Heart right ventricle (tissue), 16 donors: ENCODE measurements around the gene PPM1J. TPM values are rescaled to one million over a fixed set of nuclear protein-coding genes. Genes with fewer than 3 reads are reported as not detected.

Experiments
- ATAC-seq, 8 donors: fragments of 200-7000 bp; cut with Tn5 transposase; one replicate each; pipeline ENCODE4 v1.9.1; 2020; ENCODE audit warnings: mild to moderate bottlenecking in 8 of 8, moderate library complexity in 8 of 8, moderate number of reproducible peaks in 1 of 8
- DNase-seq, 2 donors: peaks; one replicate each; pipeline ENCODE4 v3.0.0-alpha.2; 2020
- H3K27ac ChIP-seq, 10 donors: fragments of 200-600 bp; sonication (generic) in 2 of 10; one replicate each; pipeline versions ENCODE4 v1.5.0 to v1.8.0; 2020 to 2022; ENCODE audit warnings: mild to moderate bottlenecking in 3 of 10
- H3K27me3 ChIP-seq, 7 donors: fragments of 200-600 bp; one replicate each; pipeline ENCODE4 v1.8.0; 2021 to 2022; ENCODE audit warnings: mild to moderate bottlenecking in 2 of 7
- H3K36me3 ChIP-seq, 9 donors: fragments of 200-600 bp; sonication (generic) in 1 of 9; one replicate each; pipeline versions ENCODE4 v1.5.0 to v1.8.0; 2020 to 2022; ENCODE audit warnings: mild to moderate bottlenecking in 2 of 9
- H3K4me1 ChIP-seq, 9 donors: fragments of 200-600 bp; sonication (generic) in 1 of 9; one replicate each; pipeline versions ENCODE4 v1.5.0 to v1.8.0; 2020 to 2022; ENCODE audit warnings: mild to moderate bottlenecking in 4 of 9
- H3K4me3 ChIP-seq, 10 donors: fragments of 200-600 bp; sonication (generic) in 2 of 10; one replicate each; pipeline versions ENCODE4 v1.5.0 to v1.8.0; 2020 to 2022; ENCODE audit warnings: mild to moderate bottlenecking in 7 of 10, moderate library complexity in 2 of 10
- H3K9me3 ChIP-seq, 11 donors: fragments of 200-600 bp in 10 of 11; sonication (generic) in 2 of 11; one replicate each; pipeline versions ENCODE4 v1.5.0 to v1.8.0; 2013 to 2022; ENCODE audit warnings: mild to moderate bottlenecking in 2 of 11, control low read depth in 1 of 11, moderate library complexity in 1 of 11
- WGBS, 2 donors: extraction: QIAGEN DNeasy Blood & Tissue Kit; methylation state at CpG; one replicate each; pipeline ENCODE4 v1.1.7; 2013; ENCODE audit warnings: inconsistent platforms in 1 of 2; 5-methylcytosine and 5-hydroxymethylcytosine counted together
- intact Hi-C, 10 donors: fragments of 100-400 bp; cut with DNase I; formaldehyde crosslinking; loops; one replicate each; pipeline versions ENCODE4 v1.11.1 to v1.14.2; 2022
- polyA plus RNA-seq, 2 donors: library from polyadenylated mRNA; stranded (reverse); fragments of 200-250 nt; gene quantifications; one replicate each; pipeline ENCODE4 v1.2.3, GENCODE V29; 2013
- total RNA-seq, 10 donors: library from RNA; stranded (reverse); fragmentation: NEBNext Ultra II Directional in 3 of 10; extraction: Animal tissue kit (Norgen Biotek cat#: 25700) in 3 of 10; gene quantifications; one replicate each; pipeline versions ENCODE4 v1.2.1 to v1.2.4, GENCODE V29; 2021 to 2023
- TF ChIP-seq, protein P1 (sequence below), 9 donors: fragments of 200-600 bp; sonication (generic) in 2 of 9; IDR thresholded peaks; one replicate each; pipeline versions ENCODE4 v1.5.0 to v1.8.0; 2021 to 2022; ENCODE audit warnings: antibody characterized with exemption in 9 of 9, mild to moderate bottlenecking in 5 of 9, moderate library complexity in 1 of 9
- donor health status: Arrhythmogenic right ventricular cardiomyopathy.
- donor health status: ischemic (EF 13 %, LVEDD 7.1; RV severe dilation, severe dysfunction).
- donor health status: healthy with polysubstance abuse.
- donor health status: DM: no; HTN: yes; CAD: no.
- donor health status: DM: no; HTN: no; CAD: no.
- donor health status: ischemic (EF 25% LVEDD 6.9; RV normal size, moderate dysfunction).
- donor health status: ischemic (EF 25% LVEDD 5.7; RV mildly dilated, moderate dysfunction).
- donor health status: healthy.
- donor health status: DM: yes; HTN: yes; CAD: no.
- donor health status: Ischemic cardiomyopathy.
- donor health status: ischemic (EF 35%, LVEDD 5.7; RV mildly dilated, moderate dysfunction).
- donor health status: nonischemic (EF 11% LVEDD 7.7; RV severe dilation, severe dysfunction).
- donor health status: DM: yes; HTN: yes; CAD: no.
- donor health status: PGD.
- donor health status: ischemic (EF 29% LVEDD 5.4; RV normal size, mild dysfunction).
- donor health status: nonischemic (EF 23%, LVEDD 6.1; RV moderate dilation, normal function).

Gene PPM1J
- total and polyA plus RNA-seq, 12 donors: 2.4 to 11.0 (median 8.1) TPM

DNA sequence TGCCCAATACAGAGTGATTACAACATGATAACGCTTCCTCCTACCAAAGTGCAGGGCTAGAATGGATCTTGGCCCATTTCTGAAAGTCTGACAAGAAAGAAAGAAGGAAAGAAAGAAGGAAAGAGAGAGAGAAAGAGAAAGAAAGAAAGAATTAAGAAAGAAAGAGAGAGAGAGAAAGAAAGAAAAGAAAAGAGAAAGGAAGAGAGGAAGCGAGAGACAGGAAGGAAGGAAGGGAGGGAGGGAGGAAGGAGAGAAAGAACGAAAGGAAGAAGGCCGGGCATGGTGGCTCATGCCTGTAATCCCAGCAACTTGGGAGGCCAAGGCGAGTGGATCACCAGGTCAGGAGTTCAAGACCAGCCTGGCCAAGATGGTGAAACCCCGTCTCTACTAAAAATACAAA lies 44.1 kb upstream of the PPM1J start:
- TF ChIP-seq, protein P1, sequence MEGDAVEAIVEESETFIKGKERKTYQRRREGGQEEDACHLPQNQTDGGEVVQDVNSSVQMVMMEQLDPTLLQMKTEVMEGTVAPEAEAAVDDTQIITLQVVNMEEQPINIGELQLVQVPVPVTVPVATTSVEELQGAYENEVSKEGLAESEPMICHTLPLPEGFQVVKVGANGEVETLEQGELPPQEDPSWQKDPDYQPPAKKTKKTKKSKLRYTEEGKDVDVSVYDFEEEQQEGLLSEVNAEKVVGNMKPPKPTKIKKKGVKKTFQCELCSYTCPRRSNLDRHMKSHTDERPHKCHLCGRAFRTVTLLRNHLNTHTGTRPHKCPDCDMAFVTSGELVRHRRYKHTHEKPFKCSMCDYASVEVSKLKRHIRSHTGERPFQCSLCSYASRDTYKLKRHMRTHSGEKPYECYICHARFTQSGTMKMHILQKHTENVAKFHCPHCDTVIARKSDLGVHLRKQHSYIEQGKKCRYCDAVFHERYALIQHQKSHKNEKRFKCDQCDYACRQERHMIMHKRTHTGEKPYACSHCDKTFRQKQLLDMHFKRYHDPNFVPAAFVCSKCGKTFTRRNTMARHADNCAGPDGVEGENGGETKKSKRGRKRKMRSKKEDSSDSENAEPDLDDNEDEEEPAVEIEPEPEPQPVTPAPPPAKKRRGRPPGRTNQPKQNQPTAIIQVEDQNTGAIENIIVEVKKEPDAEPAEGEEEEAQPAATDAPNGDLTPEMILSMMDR (IDR thresholded peaks at IDR 0.05): no peak
- intact Hi-C loops: no loop called here
- DNase-seq (no peak), ATAC-seq (no peak)
- no peak overlapping the region for H3K27ac ChIP-seq
- no peaks in the 10 kb centered on the region for H3K36me3 ChIP-seq
- 65 to 68% methylated on average over 6 of the region's 6 CpGs for WGBS, 2 donors
- peaks cover 0 to 16% (median 5%) of the 10 kb centered on the region in 7 donors for H3K27me3 ChIP-seq
- peaks cover 0 to 11% (median 6%) of the 10 kb centered on the region in 9 donors for H3K4me1 ChIP-seq
- peaks cover 0 to 9% (median 0%) of the 10 kb centered on the region in 11 donors for H3K9me3 ChIP-seq
- H3K4me3 ChIP-seq: no peak overlapping the region

DNA sequence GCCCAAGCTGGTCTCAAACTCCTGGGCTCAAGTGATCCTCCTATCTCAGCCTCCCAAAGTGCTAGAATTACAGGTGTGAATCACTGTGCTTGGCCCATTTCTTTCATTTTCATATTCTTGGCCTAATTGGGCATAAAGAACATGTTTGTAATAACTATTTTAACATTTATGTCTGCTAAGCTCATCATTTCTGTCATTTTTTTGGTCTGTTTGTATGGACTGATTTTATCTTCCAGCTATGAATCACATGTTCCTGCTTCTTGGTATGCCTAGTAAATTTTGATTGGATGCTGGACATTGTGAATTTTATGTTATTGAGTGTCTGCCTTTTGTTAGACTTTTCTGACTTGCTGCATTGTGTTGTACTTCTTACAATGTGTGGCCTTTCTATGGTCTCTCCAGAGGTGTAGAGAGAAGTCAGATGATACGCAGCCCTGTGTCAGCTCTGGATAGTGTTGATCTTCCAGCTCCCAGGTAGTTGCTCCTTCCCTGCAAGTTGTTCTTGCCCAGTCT lies 39.0 kb upstream of the PPM1J start:
- Histone ChIP-seq H3K4me3 (no peak overlapping the region), H3K36me3 (no peaks in the 10 kb centered on the region), H3K27ac (no peak overlapping the region), H3K27me3 (peaks cover 0 to 24% (median 10%) of the 10 kb centered on the region in 7 donors), H3K4me1 (no peaks in the 10 kb centered on the region), H3K9me3 (peaks cover 0 to 13% (median 0%) of the 10 kb centered on the region in 11 donors)
- TF ChIP-seq, protein P1 (IDR thresholded peaks at IDR 0.05): no peak
- 4 to 44% methylated on average over 1 of the region's 1 CpG for WGBS, 2 donors
- no peak for DNase-seq
- intact Hi-C loops: no loop called here
- no peak for ATAC-seq

DNA sequence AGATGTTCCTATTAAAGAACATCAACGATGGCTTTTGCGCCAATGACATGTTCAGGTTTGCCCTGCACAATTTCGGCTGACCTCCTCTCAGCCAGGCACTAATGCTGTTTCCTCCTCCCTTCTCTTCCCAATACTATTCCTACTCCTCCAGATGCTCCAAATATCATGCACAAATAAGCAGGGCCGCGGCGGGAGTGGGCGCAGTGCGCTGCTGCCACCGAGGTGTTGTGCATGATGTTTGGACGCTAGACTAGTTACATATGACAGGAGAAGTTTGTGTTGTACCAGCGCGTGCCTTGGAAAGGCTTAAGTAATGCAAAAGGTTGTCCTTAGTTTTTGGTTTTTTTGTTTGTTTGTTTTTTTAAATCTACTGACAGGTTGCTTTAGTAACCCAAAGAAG lies 33.3 kb upstream of the PPM1J start:
- TF ChIP-seq, protein P1 (IDR thresholded peaks at IDR 0.05): no peak
- Histone ChIP-seq H3K4me3 (no peak overlapping the region), H3K27ac (no peak overlapping the region), H3K27me3 (peaks cover 0 to 51% (median 47%) of the 10 kb centered on the region in 7 donors), H3K9me3 (peaks cover 0 to 2% (median 0%) of the 10 kb centered on the region in 11 donors), H3K4me1 (peaks cover 0 to 14% (median 10%) of the 10 kb centered on the region in 9 donors), H3K36me3 (no peaks in the 10 kb centered on the region)
- intact Hi-C loops: no loop called here
- DNase-seq (no peak), ATAC-seq (no peak)
- 89 to 92% methylated on average over 12 of the region's 12 CpGs for WGBS, 2 donors

DNA sequence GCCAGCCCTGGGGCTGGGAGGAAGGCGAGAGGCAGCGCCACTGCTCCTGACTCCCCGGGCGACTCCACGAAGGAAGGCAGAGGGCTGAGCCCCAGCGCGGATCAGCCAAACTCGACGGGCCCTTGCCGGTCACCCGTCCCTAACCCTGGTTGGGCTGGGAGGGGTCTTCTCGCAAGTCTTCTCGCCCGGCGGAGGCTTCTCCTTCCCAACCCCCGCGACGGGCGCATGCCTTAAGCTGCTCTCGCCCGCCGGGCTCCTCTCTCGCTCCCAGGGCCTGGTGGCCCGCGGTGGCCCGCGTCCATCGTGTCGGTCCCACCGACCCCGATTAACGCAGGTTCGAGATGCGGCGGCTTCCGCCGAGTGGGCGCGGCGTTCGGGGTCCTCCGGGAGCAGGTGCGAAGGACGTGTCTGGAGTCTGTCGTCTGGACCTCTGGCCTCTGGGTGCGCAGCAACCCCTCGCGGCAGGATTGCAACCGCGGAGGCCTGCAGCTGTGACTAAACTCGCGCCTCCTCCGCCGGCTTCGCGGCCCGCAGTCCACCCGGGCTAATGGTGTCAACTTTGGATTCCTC lies 29.0 kb upstream of the PPM1J start:
- no peak overlapping the region for H3K27ac ChIP-seq
- WGBS, 2 donors: 2% methylated on average over 51 to 58 of the region's 58 CpGs
- peak overlapping the region in 9 of 10 donors; percentile 3 to 46 (median 36) for H3K4me3 ChIP-seq
- H3K27me3 ChIP-seq: peaks cover 0 to 68% (median 55%) of the 10 kb centered on the region in 7 donors
- H3K36me3 ChIP-seq: no peaks in the 10 kb centered on the region
- peaks cover 0 to 7% (median 0%) of the 10 kb centered on the region in 11 donors for H3K9me3 ChIP-seq
- ATAC-seq: peak; percentile 61 to 87 (median 82)
- intact Hi-C loops: no loop called here
- peaks cover 0 to 15% (median 10%) of the 10 kb centered on the region in 9 donors for H3K4me1 ChIP-seq
- DNase-seq: peak in 1 of 2 donors; percentile 34
- TF ChIP-seq, protein P1 (IDR thresholded peaks at IDR 0.05): peak in 7 of 9 donors; percentile 20 to 60 (median 40)
